ENCODE results near the gene DPT.

Gene DPT

GRCh38 chr1:168751195-168751650, 22.2 kb upstream of the DPT start:
- no peaks in the 10 kb centered on the region for H3K79me1 ChIP-seq (replicated peaks; ENCODE audit: low read length, poor library complexity, severe bottlenecking)
- H3K18ac ChIP-seq (ENCODE audit: low read depth in 1 of 2, low read length in 2 of 2) = no peak overlapping the region
- no peak overlapping the region for H4K8ac ChIP-seq (ENCODE audit: low read length)
- no peak overlapping the region for H2AFZ ChIP-seq (ENCODE audit: low read depth, low read length)
- no peak overlapping the region for H3K9ac ChIP-seq (ENCODE audit: low read length)
- no peak overlapping the region for H2BK5ac ChIP-seq (ENCODE audit: low read depth, low read length, poor library complexity, severe bottlenecking)
- no peaks in the 10 kb centered on the region for H3K36me3 ChIP-seq (ENCODE audit: control insufficient read depth in 1 of 2, insufficient read depth in 2 of 2, low read depth in 1 of 2, low read length in 2 of 2)
- peak overlapping the region; percentile 80 for H3K27ac ChIP-seq (ENCODE audit: low read length, poor library complexity, severe bottlenecking)
- no peaks in the 10 kb centered on the region for H3K9me3 ChIP-seq (ENCODE audit: control insufficient read depth, low read length)
- no peak overlapping the region for H2BK12ac ChIP-seq (ENCODE audit: low read length in 2 of 2)
- H2BK120ac ChIP-seq (ENCODE audit: low read depth, low read length) = no peak overlapping the region
- peak; percentile 11 for DNase-seq
- no peak overlapping the region for H3K4me3 ChIP-seq (ENCODE audit: insufficient read depth in 1 of 2, low read depth in 1 of 2, low read length in 2 of 2)
- H3K14ac ChIP-seq (ENCODE audit: low read length in 2 of 2) = no peak overlapping the region
- no peak overlapping the region for H3K23ac ChIP-seq (ENCODE audit: low read length in 2 of 2)
- no peak overlapping the region for H3K4ac ChIP-seq (ENCODE audit: low read depth in 1 of 2, low read length in 2 of 2)
- WGBS = 9% methylated on average over 3 of the region's 3 CpGs
- no peak overlapping the region for H4K91ac ChIP-seq (ENCODE audit: low read length)
- H2BK15ac ChIP-seq (ENCODE audit: low read depth, poor library complexity, severe bottlenecking) = no peak overlapping the region
- H2AK5ac ChIP-seq (ENCODE audit: low read length, severe bottlenecking) = no peak overlapping the region
- H3K27me3 ChIP-seq (ENCODE audit: control insufficient read depth in 1 of 2, insufficient read depth in 1 of 2, low read length in 2 of 2) = peaks cover 0 to 11% of the 10 kb centered on the region in 2 experiments
- H3K4me1 ChIP-seq (ENCODE audit: control insufficient read depth, insufficient read depth, low read depth, low read length) = peaks cover 7% of the 10 kb centered on the region
- H3K4me2 ChIP-seq (ENCODE audit: low read length, poor library complexity, severe bottlenecking) = no peak overlapping the region

GRCh38 chr1:168742994-168743650, 14.1 kb upstream of the DPT start:
- Histone ChIP-seq H3K14ac (ENCODE audit: low read length in 2 of 2) (no peak overlapping the region), H4K8ac (ENCODE audit: low read length) (no peak overlapping the region), H2AK5ac (ENCODE audit: low read length, severe bottlenecking) (no peak overlapping the region), H3K4me2 (ENCODE audit: low read length, poor library complexity, severe bottlenecking) (no peak overlapping the region), H3K27ac (ENCODE audit: low read length, poor library complexity, severe bottlenecking) (no peak overlapping the region), H3K27me3 (ENCODE audit: control insufficient read depth in 1 of 2, insufficient read depth in 1 of 2, low read length in 2 of 2) (no peaks in the 10 kb centered on the region), H3K79me1 (replicated peaks; ENCODE audit: low read length, poor library complexity, severe bottlenecking) (no peaks in the 10 kb centered on the region), H3K9ac (ENCODE audit: low read length) (no peak overlapping the region), H2BK15ac (ENCODE audit: low read depth, poor library complexity, severe bottlenecking) (no peak overlapping the region), H3K9me3 (ENCODE audit: control insufficient read depth, low read length) (no peaks in the 10 kb centered on the region), H3K4me1 (ENCODE audit: control insufficient read depth, insufficient read depth, low read depth, low read length) (no peaks in the 10 kb centered on the region), H2BK5ac (ENCODE audit: low read depth, low read length, poor library complexity, severe bottlenecking) (no peak overlapping the region), H2BK12ac (ENCODE audit: low read length in 2 of 2) (no peak overlapping the region), H3K18ac (ENCODE audit: low read depth in 1 of 2, low read length in 2 of 2) (no peak overlapping the region), H2AFZ (ENCODE audit: low read depth, low read length) (no peak overlapping the region), H2BK120ac (ENCODE audit: low read depth, low read length) (no peak overlapping the region), H3K36me3 (ENCODE audit: control insufficient read depth in 1 of 2, insufficient read depth in 2 of 2, low read depth in 1 of 2, low read length in 2 of 2) (no peaks in the 10 kb centered on the region), H3K4me3 (ENCODE audit: insufficient read depth in 1 of 2, low read depth in 1 of 2, low read length in 2 of 2) (no peak overlapping the region), H3K23ac (ENCODE audit: low read length in 2 of 2) (no peak overlapping the region), H4K91ac (ENCODE audit: low read length) (no peak overlapping the region), H3K4ac (ENCODE audit: low read depth in 1 of 2, low read length in 2 of 2) (no peak overlapping the region)
- no peak for DNase-seq
- 88% methylated on average over 7 of the region's 8 CpGs for WGBS

GRCh38 chr1:168742386-168742785, 13.4 kb upstream of the DPT start:
- H2BK15ac ChIP-seq (ENCODE audit: low read depth, poor library complexity, severe bottlenecking) = no peak overlapping the region
- no peaks in the 10 kb centered on the region for H3K36me3 ChIP-seq (ENCODE audit: control insufficient read depth in 1 of 2, insufficient read depth in 2 of 2, low read depth in 1 of 2, low read length in 2 of 2)

GRCh38 chr1:168739908-168740307, 10.9 kb upstream of the DPT start:
- WGBS = 83% methylated on average over 4 of the region's 4 CpGs
- Histone ChIP-seq H2BK15ac (ENCODE audit: low read depth, poor library complexity, severe bottlenecking) (no peak overlapping the region), H3K4me3 (ENCODE audit: insufficient read depth in 1 of 2, low read depth in 1 of 2, low read length in 2 of 2) (no peak overlapping the region), H3K4me1 (ENCODE audit: control insufficient read depth, insufficient read depth, low read depth, low read length) (no peaks in the 10 kb centered on the region), H4K91ac (ENCODE audit: low read length) (no peak overlapping the region), H3K18ac (ENCODE audit: low read depth in 1 of 2, low read length in 2 of 2) (no peak overlapping the region), H3K79me1 (replicated peaks; ENCODE audit: low read length, poor library complexity, severe bottlenecking) (no peaks in the 10 kb centered on the region), H2BK5ac (ENCODE audit: low read depth, low read length, poor library complexity, severe bottlenecking) (no peak overlapping the region), H3K4ac (ENCODE audit: low read depth in 1 of 2, low read length in 2 of 2) (no peak overlapping the region), H3K9me3 (ENCODE audit: control insufficient read depth, low read length) (no peaks in the 10 kb centered on the region), H2AK5ac (ENCODE audit: low read length, severe bottlenecking) (no peak overlapping the region), H2BK120ac (ENCODE audit: low read depth, low read length) (no peak overlapping the region), H3K23ac (ENCODE audit: low read length in 2 of 2) (no peak overlapping the region), H2AFZ (ENCODE audit: low read depth, low read length) (no peak overlapping the region), H3K14ac (ENCODE audit: low read length in 2 of 2) (no peak overlapping the region), H3K36me3 (ENCODE audit: control insufficient read depth in 1 of 2, insufficient read depth in 2 of 2, low read depth in 1 of 2, low read length in 2 of 2) (no peaks in the 10 kb centered on the region), H3K9ac (ENCODE audit: low read length) (no peak overlapping the region), H3K4me2 (ENCODE audit: low read length, poor library complexity, severe bottlenecking) (no peak overlapping the region), H3K27me3 (ENCODE audit: control insufficient read depth in 1 of 2, insufficient read depth in 1 of 2, low read length in 2 of 2) (peaks cover 0 to 8% of the 10 kb centered on the region in 2 experiments), H4K8ac (ENCODE audit: low read length) (no peak overlapping the region), H3K27ac (ENCODE audit: low read length, poor library complexity, severe bottlenecking) (no peak overlapping the region), H2BK12ac (ENCODE audit: low read length in 2 of 2) (no peak overlapping the region)
- no peak for DNase-seq

More at GRCh38 chr1:168742386-168742785, 13.4 kb upstream of the DPT start:
- no peaks in the 10 kb centered on the region for H3K79me1 ChIP-seq (replicated peaks; ENCODE audit: low read length, poor library complexity, severe bottlenecking)
- H3K4me3 ChIP-seq (ENCODE audit: insufficient read depth in 1 of 2, low read depth in 1 of 2, low read length in 2 of 2) = no peak overlapping the region
- H3K27me3 ChIP-seq (ENCODE audit: control insufficient read depth in 1 of 2, insufficient read depth in 1 of 2, low read length in 2 of 2) = no peaks in the 10 kb centered on the region
- no peak for DNase-seq
- no peaks in the 10 kb centered on the region for H3K9me3 ChIP-seq (ENCODE audit: control insufficient read depth, low read length)
- H2BK5ac ChIP-seq (ENCODE audit: low read depth, low read length, poor library complexity, severe bottlenecking) = no peak overlapping the region
- H3K4me2 ChIP-seq (ENCODE audit: low read length, poor library complexity, severe bottlenecking) = no peak overlapping the region
- H2AFZ ChIP-seq (ENCODE audit: low read depth, low read length) = no peak overlapping the region
- no peaks in the 10 kb centered on the region for H3K4me1 ChIP-seq (ENCODE audit: control insufficient read depth, insufficient read depth, low read depth, low read length)
- H4K91ac ChIP-seq (ENCODE audit: low read length) = no peak overlapping the region
- no peak overlapping the region for H3K9ac ChIP-seq (ENCODE audit: low read length)
- H3K27ac ChIP-seq (ENCODE audit: low read length, poor library complexity, severe bottlenecking) = no peak overlapping the region
- H3K18ac ChIP-seq (ENCODE audit: low read depth in 1 of 2, low read length in 2 of 2) = no peak overlapping the region
- no peak overlapping the region for H2BK12ac ChIP-seq (ENCODE audit: low read length in 2 of 2)
- no peak overlapping the region for H3K23ac ChIP-seq (ENCODE audit: low read length in 2 of 2)
- no peak overlapping the region for H3K4ac ChIP-seq (ENCODE audit: low read depth in 1 of 2, low read length in 2 of 2)
- H3K14ac ChIP-seq (ENCODE audit: low read length in 2 of 2) = no peak overlapping the region
- no peak overlapping the region for H2BK120ac ChIP-seq (ENCODE audit: low read depth, low read length)
- no peak overlapping the region for H2AK5ac ChIP-seq (ENCODE audit: low read length, severe bottlenecking)
- H4K8ac ChIP-seq (ENCODE audit: low read length) = no peak overlapping the region
- no CpG with 5 or more reads among the region's 1 CpG for WGBS
